ENCODE results near the gene ZCWPW1. TPM values are rescaled to one million over a fixed set of nuclear protein-coding genes. Genes with fewer than 3 reads are reported as not detected.

The ZCWPW1 gene
- total RNA-seq, 1 experiment from 2014 or later: 1.1 TPM

- Histone ChIP-seq H3K4me1 (peaks cover 3% of the 10 kb centered on the region; the same call in 1 of the 2 replicates), H3K36me3 (peaks cover 42% of the 10 kb centered on the region), H3K4me3 (no peak overlapping the region), H3K9me3 (replicated peaks) (no peaks in the 10 kb centered on the region), H3K27me3 (no peaks in the 10 kb centered on the region), H3K27ac (no peak overlapping the region)
- DNase-seq: no peak
Observed at GRCh38 chr7:100431286-100431735, 2.8 kb upstream of the ZCWPW1 start.

- DNase-seq: no peak
- Histone ChIP-seq H3K4me3 (peak overlapping the region; percentile 91), H3K36me3 (peaks cover 42% of the 10 kb centered on the region), H3K9me3 (replicated peaks) (no peaks in the 10 kb centered on the region), H3K27me3 (no peaks in the 10 kb centered on the region), H3K4me1 (peaks cover 3% of the 10 kb centered on the region; the same call in 1 of the 2 replicates), H3K27ac (peak overlapping the region; percentile 98; the same call in 1 of the 2 replicates)
Observed at GRCh38 chr7:100430493-100431285, 2.2 kb upstream of the ZCWPW1 start.

GRCh38 chr7:100429637-100430492 is 1.4 kb upstream of the ZCWPW1 start, which contains the start of gene MEPCE:
Gene MEPCE (plus strand): TSS chr7:100429831. CDS start chr7:100430019, 188 bp downstream.
- Histone ChIP-seq H3K27ac (peak within 1 kb of the TSS; percentile 98), H3K4me3 (peak within 1 kb of the TSS; percentile 91), H3K9me3 (replicated peaks) (no peaks in the 10 kb centered on the region), H3K27me3 (no peaks in the 10 kb centered on the region), H3K36me3 (peaks cover 39% of the 10 kb centered on the region), H3K4me1 (no peaks in the 10 kb centered on the region; the same call in 1 of the 2 replicates)
- peak; percentile 98 to 99 for DNase-seq

GRCh38 chr7:100428967-100429636 is 599 bp upstream of the ZCWPW1 start:
- peak overlapping the region; percentile 98 for H3K27ac ChIP-seq
- no peaks in the 10 kb centered on the region for H3K27me3 ChIP-seq
- peak; percentile 100 for DNase-seq
- no peaks in the 10 kb centered on the region for H3K9me3 ChIP-seq (replicated peaks)
- H3K4me1 ChIP-seq: no peaks in the 10 kb centered on the region; the same call in 1 of the 2 replicates
- H3K36me3 ChIP-seq: peaks cover 32% of the 10 kb centered on the region
- H3K4me3 ChIP-seq: peak overlapping the region; percentile 91

- Histone ChIP-seq H3K27ac (no peak overlapping the region), H3K27me3 (no peaks in the 10 kb centered on the region)
- DNase-seq: no peak
Observed at GRCh38 chr7:100427762-100428198, 723 bp downstream of the ZCWPW1 start.

GRCh38 chr7:100426516-100426915 is 2.0 kb downstream of the ZCWPW1 start:
- no peak for DNase-seq
- H3K9me3 ChIP-seq (replicated peaks): no peaks in the 10 kb centered on the region
- no peak overlapping the region for H3K4me3 ChIP-seq
- H3K4me1 ChIP-seq: no peaks in the 10 kb centered on the region; the same call in 1 of the 2 replicates
- H3K36me3 ChIP-seq: peaks cover 11% of the 10 kb centered on the region; the same call in 1 of the 2 replicates
- H3K27ac ChIP-seq: no peak overlapping the region
- no peaks in the 10 kb centered on the region for H3K27me3 ChIP-seq

More at GRCh38 chr7:100427762-100428198, 723 bp downstream of the ZCWPW1 start:
- no peaks in the 10 kb centered on the region; the same call in 1 of the 2 replicates for H3K4me1 ChIP-seq
- H3K9me3 ChIP-seq (replicated peaks): no peaks in the 10 kb centered on the region
- peaks cover 19% of the 10 kb centered on the region for H3K36me3 ChIP-seq
- H3K4me3 ChIP-seq: no peak overlapping the region; the same call in 1 of the 2 replicates

GRCh38 chr7:100425347-100425746 is 3.2 kb downstream of the ZCWPW1 start:
- H3K9me3 ChIP-seq (replicated peaks): no peaks in the 10 kb centered on the region
- no peaks in the 10 kb centered on the region for H3K27me3 ChIP-seq
- DNase-seq: no peak
- H3K36me3 ChIP-seq: no peaks in the 10 kb centered on the region
- no peaks in the 10 kb centered on the region for H3K4me1 ChIP-seq
- no peak overlapping the region for H3K27ac ChIP-seq
- H3K4me3 ChIP-seq: no peak overlapping the region

- no peaks in the 10 kb centered on the region for H3K36me3 ChIP-seq
- H3K4me1 ChIP-seq: no peaks in the 10 kb centered on the region
- H3K9me3 ChIP-seq (replicated peaks): no peaks in the 10 kb centered on the region
- H3K4me3 ChIP-seq: no peak overlapping the region
- DNase-seq: no peak
- H3K27me3 ChIP-seq: no peaks in the 10 kb centered on the region; the same call in 1 of the 2 replicates
- H3K27ac ChIP-seq: no peak overlapping the region
Observed at GRCh38 chr7:100423315-100423714, 5.2 kb downstream of the ZCWPW1 start.

GRCh38 chr7:100419660-100420226 is 8.8 kb downstream of the ZCWPW1 start:
- H3K27me3 ChIP-seq: no peaks in the 10 kb centered on the region; the same call in 1 of the 2 replicates
- H3K27ac ChIP-seq: no peak overlapping the region
- DNase-seq: no peak

GRCh38 chr7:100418930-100419659 is 9.4 kb downstream of the ZCWPW1 start:
- Histone ChIP-seq H3K27ac (no peak overlapping the region), H3K4me3 (no peak overlapping the region), H3K4me1 (no peaks in the 10 kb centered on the region), H3K9me3 (replicated peaks) (no peaks in the 10 kb centered on the region), H3K36me3 (no peaks in the 10 kb centered on the region), H3K27me3 (no peaks in the 10 kb centered on the region; the same call in 1 of the 2 replicates)
- DNase-seq: no peak

More at GRCh38 chr7:100419660-100420226, 8.8 kb downstream of the ZCWPW1 start:
- H3K4me1 ChIP-seq: no peaks in the 10 kb centered on the region
- no peaks in the 10 kb centered on the region for H3K36me3 ChIP-seq
- H3K4me3 ChIP-seq: no peak overlapping the region
- H3K9me3 ChIP-seq (replicated peaks): no peaks in the 10 kb centered on the region

- Histone ChIP-seq H3K4me3 (no peak overlapping the region), H3K4me1 (no peaks in the 10 kb centered on the region), H3K27ac (no peak overlapping the region), H3K27me3 (no peaks in the 10 kb centered on the region; the same call in 1 of the 2 replicates), H3K36me3 (no peaks in the 10 kb centered on the region), H3K9me3 (replicated peaks) (no peaks in the 10 kb centered on the region)
- no peak for DNase-seq
Observed at GRCh38 chr7:100415448-100415847, 13.1 kb downstream of the ZCWPW1 start.

GRCh38 chr7:100413889-100414288 is 14.6 kb downstream of the ZCWPW1 start:
- H3K27me3 ChIP-seq: no peaks in the 10 kb centered on the region; the same call in 1 of the 2 replicates
- no peak for DNase-seq
- H3K4me3 ChIP-seq: no peak overlapping the region
- no peaks in the 10 kb centered on the region for H3K9me3 ChIP-seq (replicated peaks)
- H3K36me3 ChIP-seq: no peaks in the 10 kb centered on the region
- no peak overlapping the region for H3K27ac ChIP-seq
- no peaks in the 10 kb centered on the region for H3K4me1 ChIP-seq

- no peaks in the 10 kb centered on the region for H3K4me1 ChIP-seq
- H3K27ac ChIP-seq: no peak overlapping the region
- no peaks in the 10 kb centered on the region; the same call in 1 of the 2 replicates for H3K27me3 ChIP-seq
- no peaks in the 10 kb centered on the region for H3K9me3 ChIP-seq (replicated peaks)
- no peak overlapping the region for H3K4me3 ChIP-seq
- no peak for DNase-seq
- H3K36me3 ChIP-seq: no peaks in the 10 kb centered on the region
Observed at GRCh38 chr7:100413346-100413745, 15.2 kb downstream of the ZCWPW1 start.

Measured in SJCRH30 (cell line).